DMS114 treated with DMSO at 0.1 percent for 48 hours (cell line): ENCODE results near the gene PRR18.
A peak's percentile ranks its signal among the peaks of the same experiment; 100 is the strongest.

Source experiments
- DNase-seq: peaks from one replicate; lab custom pipeline; 2025; ENCODE audit not compliant: unreplicated experiment; lab: John Stamatoyannopoulos, UW

The PRR18 gene

GRCh38 chr6:166334878-166335277 is 26.7 kb upstream of the PRR18 start:
- no peak for DNase-seq

- DNase-seq, result no peak
These were observed 25.2 kb upstream of the PRR18 start for GRCh38 chr6:166333172-166333995.

GRCh38 chr6:166331503-166332415 is 23.6 kb upstream of the PRR18 start:
- DNase-seq, result no peak

- no peak for DNase-seq
These were observed 22.4 kb upstream of the PRR18 start for GRCh38 chr6:166330612-166331011.

- no peak for DNase-seq
These were observed 17.3 kb upstream of the PRR18 start for GRCh38 chr6:166325383-166326042.

GRCh38 chr6:166323395-166323794 is 15.2 kb upstream of the PRR18 start:
- no peak for DNase-seq

- no peak for DNase-seq
These were observed 10.7 kb upstream of the PRR18 start for GRCh38 chr6:166318649-166319600.

GRCh38 chr6:166318227-166318626 is 10.0 kb upstream of the PRR18 start:
- no peak for DNase-seq

GRCh38 chr6:166317261-166318212 is 9.3 kb upstream of the PRR18 start:
- no peak for DNase-seq

- no peak for DNase-seq
These were observed 7.2 kb upstream of the PRR18 start for GRCh38 chr6:166315436-166315835.

GRCh38 chr6:166314454-166314853 is 6.3 kb upstream of the PRR18 start:
- no peak for DNase-seq

- DNase-seq, result peak; percentile 16
These were observed 5.3 kb upstream of the PRR18 start for GRCh38 chr6:166313255-166314070.

- DNase-seq, result no peak
These were observed 4.6 kb upstream of the PRR18 start for GRCh38 chr6:166312832-166313231.

GRCh38 chr6:166310634-166311033 is 2.4 kb upstream of the PRR18 start:
- no peak for DNase-seq

GRCh38 chr6:166309977-166310376 is 1.8 kb upstream of the PRR18 start:
- DNase-seq, result no peak

- DNase-seq, result no peak
These were observed 787 bp upstream of the PRR18 start for GRCh38 chr6:166308769-166309589.
